Hematopoietic multipotent progenitor cell treated with erythropoietin and hydrocortisone succinate and interleukin-3 and kit ligand, for 15 days (in vitro differentiated cells): ENCODE results near the gene C12orf42.
"Not testable (repeated sequence)": the region's sequence is repeated elsewhere in the genome, so short reads cannot be mapped to it uniquely, and the experiment has no call there.

Source experiments
- DNase-seq: peaks from one replicate; pipeline ENCODE4 v3.0.0-alpha.2; 2015; ENCODE audit warnings: low spot score

The C12orf42 gene

GRCh38 chr12:103494734-103495468, 867 bp downstream of the C12orf42 start:
- no peak for DNase-seq

- DNase-seq = no peak
These were observed 1.6 kb downstream of the C12orf42 start for GRCh38 chr12:103494051-103494733.

GRCh38 chr12:103493199-103493598, 2.6 kb downstream of the C12orf42 start:
- DNase-seq = no peak

- no peak for DNase-seq
These were observed 13.4 kb downstream of the C12orf42 start for GRCh38 chr12:103482365-103482764.

GRCh38 chr12:103475073-103475472, 20.7 kb downstream of the C12orf42 start:
- no peak for DNase-seq

GRCh38 chr12:103470664-103471063, 25.1 kb downstream of the C12orf42 start:
- DNase-seq = no peak

GRCh38 chr12:103469719-103470118, 26.0 kb downstream of the C12orf42 start:
- no peak for DNase-seq

GRCh38 chr12:103468837-103469236, 26.9 kb downstream of the C12orf42 start:
- DNase-seq = no peak

- DNase-seq = no peak
These were observed 33.1 kb downstream of the C12orf42 start for GRCh38 chr12:103462675-103463074.

GRCh38 chr12:103457471-103457870, 38.3 kb downstream of the C12orf42 start:
- DNase-seq = no peak

- DNase-seq = no peak
These were observed 39.8 kb downstream of the C12orf42 start for GRCh38 chr12:103456006-103456405.

- no peak for DNase-seq
These were observed 40.6 kb downstream of the C12orf42 start for GRCh38 chr12:103455020-103455763.

GRCh38 chr12:103444983-103445382, 50.8 kb downstream of the C12orf42 start:
- DNase-seq = no peak

GRCh38 chr12:103442822-103443221, 52.9 kb downstream of the C12orf42 start:
- no peak for DNase-seq

GRCh38 chr12:103442182-103442555, 53.6 kb downstream of the C12orf42 start:
- no peak for DNase-seq

- no peak for DNase-seq
These were observed 54.2 kb downstream of the C12orf42 start for GRCh38 chr12:103441437-103442181.

GRCh38 chr12:103434165-103435105, 61.3 kb downstream of the C12orf42 start:
- DNase-seq = not testable (repeated sequence)

- no peak for DNase-seq
These were observed 63.8 kb downstream of the C12orf42 start for GRCh38 chr12:103431950-103432349.

- DNase-seq = no peak
These were observed 64.4 kb downstream of the C12orf42 start for GRCh38 chr12:103431387-103431786.

- DNase-seq = not testable (repeated sequence)
These were observed 70.1 kb downstream of the C12orf42 start for GRCh38 chr12:103425674-103426073.
